ENCODE data around the gene HOXD1.

GRCh38 chr2:176234940-176235339 is 46.5 kb downstream of the HOXD1 start:
- TF ChIP-seq CTCF (conservative IDR thresholded peaks at IDR 0.05 in 1 of 2, IDR thresholded peaks at IDR 0.05 in 1 of 2; ENCODE audit: low read depth in 1 of 2, low read length in 2 of 2) (no peak), EZH2 (IDR thresholded peaks at IDR 0.05; ENCODE audit: low read length, missing control alignments) (no peak)

Measured in fibroblast of lung (primary cell).